Raji (cell line): ENCODE measurements around the gene FANCE.

Source experiments
- POLR2A ChIP-seq: IDR thresholded peaks from 2 replicates; pipeline ENCODE4 v1.6.1; 2011; ENCODE audit warnings: low read depth, low read length, control low read depth; ENCODE audit not compliant: insufficient read depth

Gene FANCE

DNA sequence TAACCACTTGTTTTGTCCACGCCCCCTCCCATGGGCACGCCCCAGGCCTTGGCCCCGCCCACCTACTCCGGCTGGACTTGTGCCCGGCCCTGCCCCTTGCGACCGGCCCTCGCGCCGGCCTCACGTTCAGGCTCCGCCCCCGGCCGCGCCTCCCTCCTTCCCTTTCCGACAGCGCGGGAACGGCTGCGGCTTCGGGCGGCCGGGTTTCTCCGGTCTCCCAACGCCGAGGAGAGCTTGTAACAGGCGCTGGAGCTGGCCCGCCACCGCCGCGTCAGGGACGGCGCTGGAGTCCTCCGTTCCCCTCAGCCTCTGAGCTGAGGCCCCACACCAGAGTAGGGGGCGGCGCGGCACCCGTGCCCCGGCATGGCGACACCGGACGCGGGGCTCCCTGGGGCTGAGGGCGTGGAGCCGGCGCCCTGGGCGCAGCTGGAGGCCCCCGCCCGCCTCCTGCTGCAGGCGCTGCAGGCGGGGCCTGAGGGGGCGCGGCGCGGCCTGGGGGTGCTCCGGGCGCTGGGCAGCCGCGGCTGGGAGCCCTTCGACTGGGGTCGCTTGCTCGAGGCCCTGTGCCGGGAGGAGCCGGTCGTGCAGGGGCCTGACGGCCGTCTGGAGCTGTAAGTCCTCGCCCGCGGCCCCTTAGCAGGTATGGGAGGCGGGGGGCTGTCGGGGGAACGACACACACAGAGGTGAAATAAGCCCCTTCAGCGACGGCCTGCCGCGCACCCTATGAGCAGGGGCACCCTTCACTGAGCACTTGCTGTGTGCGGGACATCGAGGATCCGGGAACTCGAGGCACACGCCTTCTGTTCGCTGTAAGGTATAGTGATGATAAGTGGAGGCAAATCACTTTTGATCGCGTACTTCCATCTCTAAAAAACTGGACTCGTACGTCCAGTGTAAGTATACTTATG, at the start of gene FANCE:
FANCE (plus strand) TSS at position 156 of the 908 bp plus-strand sequence; CDS start at position 364, 208 bp downstream.
- peak; percentile 70 for TF ChIP-seq POLR2A

- no peak for TF ChIP-seq POLR2A
These were observed 49.3 kb upstream of the FANCE start for GRCh38 chr6:35402856-35403191.

- TF ChIP-seq POLR2A, result no peak
These were observed 48.3 kb upstream of the FANCE start for GRCh38 chr6:35403544-35404442.

DNA sequence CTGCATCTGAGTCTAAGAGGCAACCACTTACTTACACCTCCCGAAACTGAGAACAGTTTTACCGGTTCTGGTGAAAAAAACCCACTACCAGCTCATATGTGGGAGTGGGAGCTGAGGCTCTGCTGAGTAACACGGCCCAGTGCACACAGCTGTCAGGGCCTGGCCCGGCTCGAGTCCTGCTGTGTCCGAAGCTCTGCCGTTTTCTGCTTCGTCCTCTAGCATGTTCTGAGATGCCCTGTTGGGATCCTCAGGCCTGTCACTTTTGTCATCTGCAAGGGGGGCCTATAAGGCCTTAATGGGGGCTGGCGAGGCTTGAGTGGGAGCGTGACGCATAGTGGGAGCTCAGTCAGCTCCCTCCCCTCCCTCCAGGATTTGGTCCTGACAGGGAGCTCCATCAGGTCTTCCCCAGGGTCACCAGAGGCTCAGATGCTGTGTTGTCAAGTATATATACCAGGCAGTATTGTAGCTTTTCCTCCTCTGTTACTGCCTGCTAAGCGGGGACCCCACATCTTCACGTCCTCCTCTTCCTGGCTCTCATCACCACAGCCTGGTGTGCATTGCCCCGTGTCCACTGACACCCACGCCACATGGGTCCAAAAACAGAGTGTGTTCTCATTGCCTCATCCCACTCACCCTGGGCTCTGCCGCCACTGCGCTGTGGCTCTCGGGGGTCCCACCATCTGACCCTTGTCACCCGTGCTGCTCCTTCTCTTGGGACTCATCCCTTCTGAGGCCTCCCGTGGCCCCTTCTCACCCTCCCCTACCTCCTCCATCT, 45.2 kb upstream of the FANCE start:
- TF ChIP-seq POLR2A, result no peak

DNA sequence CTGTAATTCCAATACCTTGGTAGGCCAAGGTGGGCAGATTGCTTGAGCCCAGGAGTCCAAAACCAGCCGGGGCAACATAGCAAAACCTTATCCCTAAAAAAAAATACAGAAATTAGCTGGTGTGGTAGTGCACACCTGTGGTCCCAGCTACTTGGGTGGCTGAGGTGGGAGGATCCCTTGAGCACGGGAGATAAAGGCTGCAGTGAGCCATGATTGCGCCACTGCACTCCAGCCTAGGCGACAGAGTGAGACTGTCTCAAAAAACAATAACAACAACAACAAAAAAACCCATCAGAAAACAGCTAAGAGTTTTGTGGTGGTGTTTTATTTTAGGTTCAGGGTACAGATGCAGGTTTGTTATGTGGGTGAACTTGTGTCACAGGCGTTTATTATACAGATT, 42.9 kb upstream of the FANCE start:
- TF ChIP-seq POLR2A, result no peak

GRCh38 chr6:35410131-35410530, 42.0 kb upstream of the FANCE start:
- TF ChIP-seq POLR2A, result no peak

DNA sequence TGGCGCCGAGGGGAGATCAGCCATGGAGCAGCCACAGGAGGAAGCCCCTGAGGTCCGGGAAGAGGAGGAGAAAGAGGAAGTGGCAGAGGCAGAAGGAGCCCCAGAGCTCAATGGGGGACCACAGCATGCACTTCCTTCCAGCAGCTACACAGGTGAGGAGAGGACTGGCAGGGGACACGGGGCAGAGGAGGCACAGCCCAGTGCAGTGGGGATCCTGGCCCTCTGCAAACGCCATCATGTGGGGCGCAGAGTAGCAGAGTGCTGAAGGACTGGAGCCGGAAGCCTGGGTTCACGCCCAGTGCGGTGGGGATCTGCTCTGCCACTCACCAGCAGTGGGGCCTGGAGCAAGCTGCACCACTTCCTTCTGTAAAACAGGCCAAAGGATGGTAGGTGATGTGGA, 41.1 kb upstream of the FANCE start:
- no peak for TF ChIP-seq POLR2A

DNA sequence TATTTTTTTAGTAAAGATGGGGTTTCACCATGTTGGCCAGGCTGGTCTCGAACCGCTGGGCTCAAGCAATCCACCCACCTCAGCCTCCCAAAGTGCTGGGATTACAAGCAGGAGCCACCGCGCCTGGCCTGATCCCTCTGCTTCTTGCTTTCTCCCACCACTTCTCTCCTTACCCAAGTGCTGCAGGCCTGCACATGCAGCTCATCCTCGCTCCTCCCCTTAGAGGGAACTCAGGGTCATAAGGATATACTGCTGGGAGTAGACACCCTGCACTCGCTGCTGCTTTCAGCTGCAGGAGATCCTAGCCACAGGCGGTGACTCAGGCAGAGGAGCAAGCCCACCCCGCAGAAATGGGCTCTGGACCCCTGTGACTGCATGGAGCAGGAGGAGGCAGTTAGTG, 40.0 kb upstream of the FANCE start:
- TF ChIP-seq POLR2A, result no peak

GRCh38 chr6:35413911-35414310, 38.2 kb upstream of the FANCE start:
- TF ChIP-seq POLR2A, result no peak

DNA sequence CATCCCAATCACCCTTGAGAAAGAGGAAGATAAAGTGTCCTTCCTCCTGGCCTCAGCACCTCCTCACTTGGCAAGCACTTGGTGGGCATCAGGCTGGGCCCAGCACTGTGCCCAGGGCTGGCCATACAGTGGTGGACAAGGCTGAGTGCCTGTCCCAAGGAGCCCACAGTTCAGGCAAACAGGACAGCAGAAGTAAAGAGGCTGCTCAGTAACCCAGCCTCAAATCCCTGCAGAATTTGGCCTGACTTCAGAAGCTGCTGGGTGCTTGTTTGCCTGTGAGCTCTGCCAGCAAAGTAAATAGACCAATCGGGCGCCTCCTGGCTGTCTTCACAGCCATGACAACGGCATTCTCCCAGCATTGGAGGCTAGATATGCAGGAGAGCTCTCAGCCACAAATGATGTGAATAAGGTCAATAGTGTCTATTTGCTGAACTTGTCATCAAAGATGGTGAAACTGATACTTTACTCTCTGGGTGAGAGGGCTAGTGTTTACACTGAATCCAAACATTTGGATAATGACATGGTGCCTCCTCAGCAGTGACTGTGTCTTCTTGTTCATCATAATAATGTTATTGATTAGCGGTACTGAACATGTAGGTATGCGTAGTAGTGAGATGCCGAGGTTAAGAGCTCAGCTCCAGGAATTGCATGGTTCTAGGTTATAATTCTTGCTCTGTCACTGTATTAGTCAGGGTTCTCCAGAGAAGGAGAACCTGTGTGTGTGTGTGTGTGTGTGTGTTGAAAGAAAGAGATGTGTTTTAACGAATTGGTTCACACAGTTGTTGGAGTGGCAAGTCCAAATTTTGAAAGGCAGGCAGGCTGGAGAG, 36.9 kb upstream of the FANCE start:
- TF ChIP-seq POLR2A, result no peak

GRCh38 chr6:35417979-35418661, 34.0 kb upstream of the FANCE start:
- no peak for TF ChIP-seq POLR2A

GRCh38 chr6:35419417-35419816, 32.7 kb upstream of the FANCE start:
- no peak for TF ChIP-seq POLR2A

- TF ChIP-seq POLR2A, result no peak
These were observed 32.2 kb upstream of the FANCE start for GRCh38 chr6:35419961-35420360.

GRCh38 chr6:35425284-35425683, 26.9 kb upstream of the FANCE start:
- TF ChIP-seq POLR2A, result no peak
